NCI-H1092 (cell line): Measurements from ENCODE around the gene CHM.

Source experiments
- DNase-seq: peaks from one replicate; lab custom pipeline; 2025; lab: John Stamatoyannopoulos, UW

The CHM gene

GRCh38 chrX:85905851-85906250, 141.5 kb downstream of the CHM start:
- DNase-seq: no peak

DNA sequence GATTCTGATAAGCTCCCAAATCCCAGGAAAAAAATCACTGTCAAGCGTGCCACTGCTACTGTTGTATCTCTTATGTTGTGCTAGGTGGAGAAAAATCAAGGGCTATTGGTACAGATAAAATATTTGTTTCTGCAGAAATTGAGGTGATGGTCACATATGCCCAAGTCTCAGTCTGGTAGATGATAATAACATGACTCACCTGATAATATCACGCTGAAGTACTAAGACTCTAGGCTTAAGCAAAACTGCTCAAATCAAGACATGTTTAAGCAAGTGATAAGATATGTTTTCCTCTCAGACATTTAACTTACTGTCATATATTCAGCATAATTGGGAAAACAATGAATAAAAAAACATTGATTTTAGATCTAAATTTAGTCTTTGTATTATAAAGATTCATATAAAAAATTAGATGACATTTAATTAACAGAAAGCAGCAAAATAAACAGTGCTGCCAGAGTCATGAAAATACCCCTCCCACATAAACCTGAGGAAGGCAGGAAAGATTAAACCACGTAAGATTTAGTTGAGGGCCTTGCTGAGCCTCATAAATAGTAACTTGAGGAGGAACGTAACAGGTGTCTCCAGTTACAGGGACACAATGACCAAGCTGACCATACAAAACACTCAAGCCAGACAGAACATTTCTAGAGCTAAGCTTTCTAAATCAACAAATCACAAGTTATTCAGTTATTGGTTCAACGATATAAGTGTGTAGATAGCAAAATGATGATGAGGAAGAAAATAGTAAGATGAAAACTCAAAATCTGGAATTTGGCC, 143.5 kb downstream of the CHM start:
- DNase-seq: no peak

DNA sequence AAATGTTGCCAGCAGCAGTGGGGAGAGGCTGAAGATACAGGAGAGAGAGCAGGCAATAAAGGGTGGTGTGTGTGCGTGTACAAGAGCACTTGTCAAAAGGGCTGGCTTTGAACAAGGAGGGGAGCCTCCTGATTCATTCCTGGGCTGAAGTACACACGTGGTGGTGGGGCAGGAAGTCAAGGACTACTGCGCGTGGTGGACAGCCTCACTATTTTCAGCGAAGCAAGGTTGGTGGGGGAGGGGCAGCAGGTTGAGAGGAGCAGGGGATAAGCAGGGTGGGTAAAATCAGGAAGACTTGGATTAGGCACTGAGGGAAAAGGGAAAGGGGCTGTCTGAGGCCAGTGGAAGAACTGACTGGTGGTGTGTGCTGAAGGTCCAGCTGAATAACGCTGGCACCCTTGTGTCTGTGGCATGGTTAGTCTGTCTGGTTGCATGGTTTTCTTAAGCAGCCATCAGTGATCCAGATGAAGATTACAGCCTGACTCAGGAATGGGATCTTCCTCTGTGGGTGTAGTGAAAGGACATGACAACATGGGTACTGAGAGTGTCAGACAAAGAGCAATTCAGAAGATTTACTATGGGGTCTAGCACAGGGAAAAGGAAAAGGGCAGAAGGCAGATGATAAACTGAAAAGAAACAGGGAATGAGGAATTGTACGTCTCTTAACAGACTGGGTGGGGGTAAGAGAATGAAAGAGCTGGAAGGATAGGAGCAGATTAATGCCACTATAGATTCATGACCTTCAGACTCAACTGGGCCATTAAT, 149.8 kb downstream of the CHM start:
- no peak for DNase-seq

GRCh38 chrX:85882601-85883000, 164.8 kb downstream of the CHM start:
- no peak for DNase-seq

DNA sequence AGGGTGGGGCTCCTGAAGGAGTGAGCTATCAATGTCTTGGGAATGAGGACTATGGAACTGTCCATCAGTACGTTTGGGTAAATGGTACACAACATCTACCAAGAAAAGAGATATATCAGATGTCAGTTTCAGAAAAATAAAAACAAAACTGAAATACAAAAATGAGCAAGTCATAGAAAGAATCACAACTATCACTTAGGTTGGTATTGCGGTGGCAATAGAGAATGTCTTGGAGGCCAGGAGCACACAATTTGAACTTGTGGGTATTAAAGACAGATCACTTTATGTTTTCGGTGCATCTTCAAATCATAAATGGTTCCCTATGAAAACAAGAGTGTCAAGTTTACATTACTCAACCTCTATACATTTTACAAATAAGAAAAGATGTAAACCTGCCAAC, 176.8 kb downstream of the CHM start:
- DNase-seq: no peak

- DNase-seq: no peak
These were observed 182.0 kb downstream of the CHM start for GRCh38 chrX:85865324-85865723.

DNA sequence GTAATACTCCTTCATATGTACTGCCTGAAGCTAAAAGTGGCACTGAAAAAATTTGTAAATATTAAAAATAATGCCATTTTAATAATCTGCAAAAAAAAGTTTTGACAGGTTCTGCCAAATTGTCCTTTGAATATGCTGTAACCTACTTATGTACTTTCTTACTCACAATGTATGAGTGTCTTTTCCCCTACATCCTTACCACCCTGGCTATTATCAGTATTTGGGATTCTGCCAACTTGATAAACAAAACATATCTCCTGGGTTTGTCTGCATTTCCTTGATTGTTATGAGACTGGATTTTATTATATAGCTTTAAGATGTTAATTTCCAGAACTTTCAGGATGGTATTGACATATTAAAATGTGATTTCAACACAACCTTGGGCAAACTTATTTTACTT, 187.9 kb downstream of the CHM start:
- no peak for DNase-seq

- DNase-seq: no peak
These were observed 195.9 kb downstream of the CHM start for GRCh38 chrX:85851418-85851817.

GRCh38 chrX:85836868-85837267, 210.5 kb downstream of the CHM start:
- no peak for DNase-seq

- peak; percentile 17 for DNase-seq
These were observed 218.6 kb downstream of the CHM start for GRCh38 chrX:85828771-85829170.

DNA sequence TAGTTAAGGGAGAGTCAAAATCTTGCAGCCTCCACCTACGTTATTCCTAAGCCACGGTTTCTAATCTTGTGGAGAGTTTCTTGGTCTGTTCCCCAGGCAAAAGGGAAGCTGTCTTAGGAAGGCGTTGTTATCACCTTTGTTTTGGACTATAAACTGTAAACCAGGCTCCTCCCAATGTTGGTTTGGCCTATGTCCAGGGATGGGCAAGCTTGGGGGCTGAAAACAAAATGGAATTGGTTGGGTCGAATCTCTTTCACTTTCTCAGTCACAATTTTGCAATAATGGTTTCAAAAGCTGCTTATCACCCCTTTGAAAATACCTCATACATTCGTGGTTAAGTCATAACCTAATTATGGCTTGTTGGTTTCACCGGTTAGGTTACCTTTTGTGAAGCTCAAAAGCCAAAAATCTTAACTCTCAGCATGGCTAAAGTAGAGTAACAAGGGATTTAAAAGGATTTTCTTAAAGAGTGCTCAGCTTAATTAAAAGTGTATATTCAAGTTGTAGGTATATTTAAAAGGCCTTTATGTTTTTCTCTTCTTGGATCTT, 232.1 kb downstream of the CHM start:
- no peak for DNase-seq
